Memory B cell (primary cell): Measurements from ENCODE around the gene GRIN2A.

Source experiments
- ATAC-seq: fragments of 150-1000 bp; cut with Tn5 transposase; 2 replicates; pipeline ENCODE4 v1.10.0; 2021; ENCODE audit warnings: low read depth, mild to moderate bottlenecking, moderate library complexity
- DNase-seq, 2 donors: peaks; one replicate each; pipeline ENCODE4 v3.0.0; 2022; ENCODE audit warnings: low spot score in 2 of 2
- H3K27ac Mint-ChIP-seq: one replicate; pipeline ENCODE4 v1.8.0; 2022; ENCODE audit warnings: mild to moderate bottlenecking, moderate library complexity, mixed read lengths
- H3K27me3 Mint-ChIP-seq: one replicate; pipeline ENCODE4 v1.8.0; 2022; ENCODE audit warnings: mixed read lengths
- H3K36me3 Mint-ChIP-seq: one replicate; pipeline ENCODE4 v1.8.0; 2022; ENCODE audit warnings: mild to moderate bottlenecking, mixed read lengths
- H3K4me1 Mint-ChIP-seq: one replicate; pipeline ENCODE4 v1.8.0; 2022; ENCODE audit warnings: mixed read lengths
- H3K4me3 Mint-ChIP-seq: one replicate; pipeline ENCODE4 v1.8.0; 2022; ENCODE audit warnings: mild to moderate bottlenecking, moderate library complexity, mixed read lengths
- H3K9me3 Mint-ChIP-seq: one replicate; pipeline ENCODE4 v1.8.0; 2022; ENCODE audit warnings: mixed read lengths

Gene GRIN2A

DNA sequence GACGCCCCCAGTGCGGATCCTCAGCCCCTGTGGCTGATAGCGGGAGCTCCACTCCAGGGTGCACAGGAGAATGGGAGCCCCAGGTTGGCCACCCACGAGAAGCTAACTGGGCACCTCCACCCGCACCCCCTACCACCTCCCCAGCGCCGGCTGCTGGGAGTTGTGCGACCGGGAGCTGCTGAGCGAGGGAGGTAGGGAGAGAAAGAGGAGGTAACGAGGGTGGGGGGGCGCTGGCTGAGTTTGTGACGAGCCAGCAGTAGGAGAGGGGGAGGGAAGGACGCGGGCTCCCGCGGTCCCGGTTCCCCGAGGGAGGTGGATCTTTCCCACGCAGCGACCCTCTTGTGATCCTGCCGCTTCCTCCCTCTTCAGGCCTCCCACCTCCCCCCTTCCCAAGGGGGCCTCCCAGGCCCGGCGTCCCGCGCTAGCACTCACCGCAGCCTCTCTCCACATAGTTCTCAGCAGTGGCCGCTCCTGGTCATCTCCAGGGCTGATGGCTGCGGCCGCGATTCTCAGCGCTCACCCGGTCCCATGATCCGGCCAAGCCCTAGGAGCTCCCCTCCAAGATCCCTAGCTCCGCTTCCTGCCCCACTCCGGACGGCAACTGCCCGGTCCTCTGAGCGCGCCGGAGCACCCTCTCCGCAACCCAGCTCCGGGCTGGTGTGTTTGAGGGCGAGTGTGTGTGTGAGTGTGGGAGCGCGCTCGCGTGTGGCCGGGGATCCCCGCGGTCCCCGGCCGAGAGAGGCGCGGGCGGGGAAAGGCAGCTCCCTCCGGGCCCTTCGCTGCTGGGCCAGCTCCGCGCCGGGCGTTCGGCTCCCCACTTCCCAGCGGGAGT lies at the start of gene GRIN2A:
Gene GRIN2A (minus strand): TSS at position 207 of the 832 bp plus-strand sequence. CDS start 2,017 bp downstream, outside the sequence.
- peak; percentile 36 to 37 for DNase-seq
- Mint-ChIP-seq H3K9me3 (no peaks in the 10 kb centered on the region), H3K27ac (no peak within 1 kb of the TSS), H3K27me3 (peaks cover 21% of the 10 kb centered on the region), H3K4me1 (peaks cover 12% of the 10 kb centered on the region), H3K36me3 (peaks cover 2% of the 10 kb centered on the region), H3K4me3 (peak within 1 kb of the TSS; percentile 77)
- peak; percentile 66 for ATAC-seq

DNA sequence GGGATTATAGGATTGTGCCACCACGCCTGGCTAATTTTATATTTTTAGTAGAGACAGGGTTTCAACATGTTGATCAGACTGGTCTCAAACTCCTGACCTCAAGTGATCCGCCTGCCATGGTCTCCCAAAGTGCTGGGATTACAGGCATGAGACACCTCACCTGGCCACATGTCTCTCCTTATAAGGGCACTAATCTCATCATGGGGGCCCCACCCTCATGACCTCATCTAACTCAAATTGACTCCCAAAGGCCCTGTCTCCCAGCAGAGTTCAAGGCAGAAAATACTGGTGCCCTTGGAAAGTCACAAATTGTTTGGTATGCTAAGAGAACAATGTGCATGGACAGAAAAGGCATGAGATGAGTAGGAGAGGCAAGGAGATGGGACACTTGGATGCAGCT lies 49.3 kb upstream of the GRIN2A start:
- peaks cover 7% of the 10 kb centered on the region for H3K4me1 Mint-ChIP-seq
- no peaks in the 10 kb centered on the region for H3K36me3 Mint-ChIP-seq
- ATAC-seq (no peak), DNase-seq (no peak)
- peaks cover 5% of the 10 kb centered on the region for H3K27me3 Mint-ChIP-seq
- H3K4me3 Mint-ChIP-seq, result no peak overlapping the region
- no peak overlapping the region for H3K27ac Mint-ChIP-seq
- no peaks in the 10 kb centered on the region for H3K9me3 Mint-ChIP-seq

DNA sequence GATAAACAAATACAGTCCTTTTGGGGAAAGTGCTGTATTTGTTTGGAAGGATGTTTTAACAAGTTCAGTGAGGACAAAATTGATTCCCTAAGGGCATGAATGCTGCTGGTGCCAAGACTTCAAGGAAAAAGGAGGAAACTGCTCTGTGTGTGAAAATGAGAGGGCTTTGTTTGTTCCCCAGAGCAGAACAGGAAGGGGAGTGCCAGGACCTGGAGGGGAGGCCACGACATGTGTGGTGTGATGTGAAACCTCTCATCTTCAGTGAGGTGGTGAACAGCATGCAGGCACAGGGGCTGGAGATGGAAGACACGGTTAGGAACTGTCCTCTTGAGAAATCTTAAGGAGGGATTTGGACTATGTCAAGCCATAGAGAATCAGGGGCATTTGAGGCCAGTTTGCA lies 46.6 kb upstream of the GRIN2A start:
- H3K36me3 Mint-ChIP-seq, result no peaks in the 10 kb centered on the region
- H3K27me3 Mint-ChIP-seq, result peaks cover 15% of the 10 kb centered on the region
- no peak overlapping the region for H3K4me3 Mint-ChIP-seq
- H3K27ac Mint-ChIP-seq, result no peak overlapping the region
- H3K9me3 Mint-ChIP-seq, result no peaks in the 10 kb centered on the region
- no peak for ATAC-seq
- peaks cover 13% of the 10 kb centered on the region for H3K4me1 Mint-ChIP-seq
- DNase-seq, result no peak

DNA sequence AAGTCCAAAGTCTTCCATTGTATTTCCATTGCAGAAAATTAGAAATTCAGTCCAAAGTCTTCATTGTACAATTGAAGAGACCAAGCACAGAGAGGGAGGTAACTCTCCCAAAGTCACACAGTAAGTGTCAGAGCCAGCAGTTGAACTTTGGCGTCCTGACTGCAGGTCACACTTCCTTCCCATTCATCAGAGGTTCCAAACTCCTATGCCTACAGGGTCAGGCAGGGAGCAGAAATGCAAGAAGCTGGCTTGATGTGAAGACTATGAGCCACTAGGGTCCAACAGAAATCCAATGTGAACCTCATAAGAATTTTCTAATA lies 44.7 kb upstream of the GRIN2A start:
- peaks cover 13% of the 10 kb centered on the region for H3K4me1 Mint-ChIP-seq
- DNase-seq, result no peak
- peaks cover 17% of the 10 kb centered on the region for H3K27me3 Mint-ChIP-seq
- H3K4me3 Mint-ChIP-seq, result no peak overlapping the region
- no peaks in the 10 kb centered on the region for H3K9me3 Mint-ChIP-seq
- H3K36me3 Mint-ChIP-seq, result no peaks in the 10 kb centered on the region
- ATAC-seq, result no peak
- H3K27ac Mint-ChIP-seq, result no peak overlapping the region

GRCh38 chr16:10226141-10226986 lies 44.1 kb upstream of the GRIN2A start:
- Mint-ChIP-seq H3K4me1 (peaks cover 13% of the 10 kb centered on the region), H3K27ac (no peak overlapping the region), H3K9me3 (no peaks in the 10 kb centered on the region), H3K36me3 (no peaks in the 10 kb centered on the region), H3K4me3 (no peak overlapping the region), H3K27me3 (peaks cover 19% of the 10 kb centered on the region)
- no peak for DNase-seq
- ATAC-seq, result no peak

DNA sequence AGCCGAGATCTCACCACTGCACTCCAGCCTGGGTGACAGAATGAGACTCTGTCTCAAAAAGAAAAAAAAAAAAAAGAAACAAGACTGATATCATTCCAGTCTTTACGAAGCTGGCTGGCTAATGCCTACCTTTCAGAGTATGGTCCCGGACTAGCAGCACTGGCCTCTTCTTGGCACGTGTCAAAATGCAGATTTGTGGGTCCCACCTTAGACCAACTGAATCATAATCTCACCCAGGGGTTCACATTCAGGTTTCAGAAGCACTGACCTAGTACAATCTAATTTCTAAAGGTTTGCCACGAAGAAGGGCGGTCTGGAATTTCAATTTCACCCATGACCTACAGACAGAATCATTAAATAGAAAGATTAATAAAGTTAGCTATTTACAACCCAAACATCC lies 43.4 kb upstream of the GRIN2A start:
- DNase-seq (no peak), ATAC-seq (no peak)
- Mint-ChIP-seq H3K4me3 (no peak overlapping the region), H3K9me3 (no peaks in the 10 kb centered on the region), H3K27ac (no peak overlapping the region), H3K36me3 (no peaks in the 10 kb centered on the region), H3K27me3 (peaks cover 19% of the 10 kb centered on the region), H3K4me1 (peaks cover 13% of the 10 kb centered on the region)

- peaks cover 19% of the 10 kb centered on the region for H3K27me3 Mint-ChIP-seq
- H3K9me3 Mint-ChIP-seq, result no peaks in the 10 kb centered on the region
- H3K4me3 Mint-ChIP-seq, result no peak overlapping the region
- H3K27ac Mint-ChIP-seq, result no peak overlapping the region
- ATAC-seq, result no peak
- no peaks in the 10 kb centered on the region for H3K36me3 Mint-ChIP-seq
- H3K4me1 Mint-ChIP-seq, result peaks cover 13% of the 10 kb centered on the region
- DNase-seq, result no peak
Observed at GRCh38 chr16:10224850-10225249, 42.6 kb upstream of the GRIN2A start.

DNA sequence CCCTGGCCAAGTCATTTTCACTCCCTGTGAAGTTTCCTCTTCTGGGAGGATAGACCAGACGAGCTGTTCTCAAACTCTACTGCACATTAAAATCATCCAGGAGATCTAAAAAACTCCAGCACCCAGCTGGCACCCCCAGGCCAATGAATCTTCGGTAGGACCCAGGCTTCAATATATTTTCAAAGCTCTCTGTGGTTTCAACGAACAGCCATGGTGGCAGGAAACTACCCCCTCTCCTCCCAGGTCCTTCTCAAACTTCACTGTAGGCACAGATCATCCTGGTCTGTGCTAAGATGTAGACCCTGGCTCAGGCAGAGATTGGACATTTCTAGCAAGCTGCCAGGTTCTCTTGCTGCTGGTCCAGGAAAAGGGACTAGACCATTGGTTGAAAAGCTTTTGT lies 38.7 kb upstream of the GRIN2A start:
- Mint-ChIP-seq H3K36me3 (no peaks in the 10 kb centered on the region), H3K27me3 (peaks cover 16% of the 10 kb centered on the region)

DNA sequence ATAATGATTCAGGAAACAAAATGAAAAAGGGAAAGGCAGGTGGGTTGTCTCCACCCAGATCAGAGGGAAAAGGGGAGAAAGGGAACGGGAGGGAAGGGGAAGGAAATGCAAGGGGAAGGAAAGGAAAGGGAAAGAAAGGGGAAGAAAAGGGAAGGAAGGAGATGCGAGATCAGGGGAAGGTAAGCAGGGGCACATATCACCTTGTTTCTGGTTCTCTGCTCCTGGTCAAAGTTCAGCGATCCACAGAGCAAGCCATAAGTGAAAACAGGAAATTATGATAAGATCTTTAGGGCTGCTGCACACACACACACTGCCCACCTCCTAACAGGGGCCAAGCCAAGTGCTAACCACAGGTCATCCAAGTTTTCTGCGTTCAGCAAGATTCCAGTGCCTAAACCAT lies 37.5 kb upstream of the GRIN2A start:
- Mint-ChIP-seq H3K36me3 (no peaks in the 10 kb centered on the region), H3K9me3 (peaks cover 1% of the 10 kb centered on the region), H3K4me1 (peaks cover 6% of the 10 kb centered on the region), H3K4me3 (no peak overlapping the region), H3K27me3 (peaks cover 11% of the 10 kb centered on the region), H3K27ac (no peak overlapping the region)
- DNase-seq (no peak), ATAC-seq (no peak)

More for the DNA sequence above, 38.7 kb upstream of the GRIN2A start:
- DNase-seq (no peak), ATAC-seq (no peak)
- Mint-ChIP-seq H3K9me3 (peaks cover 1% of the 10 kb centered on the region), H3K4me3 (no peak overlapping the region), H3K27ac (no peak overlapping the region), H3K4me1 (peaks cover 7% of the 10 kb centered on the region)

- Mint-ChIP-seq H3K9me3 (peaks cover 1% of the 10 kb centered on the region), H3K27ac (no peak overlapping the region), H3K4me1 (peaks cover 6% of the 10 kb centered on the region), H3K36me3 (no peaks in the 10 kb centered on the region), H3K4me3 (no peak overlapping the region), H3K27me3 (peaks cover 10% of the 10 kb centered on the region)
- DNase-seq (no peak), ATAC-seq (no peak)
Observed at GRCh38 chr16:10218490-10219206, 36.4 kb upstream of the GRIN2A start.

GRCh38 chr16:10213748-10214147 lies 31.5 kb upstream of the GRIN2A start:
- Mint-ChIP-seq H3K36me3 (peaks cover 1% of the 10 kb centered on the region), H3K27me3 (peaks cover 20% of the 10 kb centered on the region), H3K9me3 (peaks cover 1% of the 10 kb centered on the region), H3K27ac (no peak overlapping the region), H3K4me3 (no peak overlapping the region), H3K4me1 (no peaks in the 10 kb centered on the region)
- ATAC-seq, result no peak
- DNase-seq, result no peak

DNA sequence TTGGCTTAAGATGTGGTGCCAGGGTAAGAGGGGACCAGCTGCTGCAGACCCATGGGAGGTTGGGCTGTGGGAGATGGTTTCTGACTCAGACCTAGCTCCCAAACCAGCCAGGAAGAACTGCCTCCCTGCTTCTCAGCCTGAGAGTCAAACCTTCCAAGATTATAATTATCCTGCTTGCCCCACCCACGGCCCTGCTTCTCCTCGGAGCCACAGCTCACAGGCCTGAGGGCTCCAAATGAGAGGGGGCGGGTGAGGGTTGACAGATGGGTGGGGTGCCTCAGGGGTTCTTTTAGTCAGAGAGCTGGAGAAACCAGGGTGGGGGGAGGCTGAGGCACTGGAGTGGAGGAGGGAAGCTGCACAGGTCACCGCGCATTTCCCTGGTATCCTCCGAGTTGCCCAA lies 28.7 kb upstream of the GRIN2A start:
- Mint-ChIP-seq H3K27ac (no peak overlapping the region), H3K9me3 (no peaks in the 10 kb centered on the region), H3K4me1 (no peaks in the 10 kb centered on the region), H3K4me3 (no peak overlapping the region), H3K36me3 (peaks cover 1% of the 10 kb centered on the region), H3K27me3 (peaks cover 19% of the 10 kb centered on the region)
- no peak for DNase-seq
- no peak for ATAC-seq

GRCh38 chr16:10206865-10207264 lies 24.6 kb upstream of the GRIN2A start:
- Mint-ChIP-seq H3K4me1 (no peaks in the 10 kb centered on the region), H3K36me3 (peaks cover 3% of the 10 kb centered on the region), H3K27ac (no peak overlapping the region), H3K27me3 (peaks cover 17% of the 10 kb centered on the region), H3K4me3 (no peak overlapping the region), H3K9me3 (peaks cover 3% of the 10 kb centered on the region)
- DNase-seq (no peak), ATAC-seq (no peak)

- H3K27ac Mint-ChIP-seq, result no peak overlapping the region
- ATAC-seq (no peak), DNase-seq (no peak)
- H3K4me1 Mint-ChIP-seq, result no peaks in the 10 kb centered on the region
- H3K36me3 Mint-ChIP-seq, result peaks cover 3% of the 10 kb centered on the region
- peaks cover 3% of the 10 kb centered on the region for H3K9me3 Mint-ChIP-seq
- no peak overlapping the region for H3K4me3 Mint-ChIP-seq
- H3K27me3 Mint-ChIP-seq, result peaks cover 12% of the 10 kb centered on the region
Observed at GRCh38 chr16:10206215-10206614, 24.0 kb upstream of the GRIN2A start.
